Right renal cortex interstitium (tissue), 3 donors: ENCODE measurements around the gene ILDR1. TPM values are rescaled to one million over a fixed set of nuclear protein-coding genes. Genes with fewer than 3 reads are reported as not detected.
"Not testable (repeated sequence)": the region's sequence is repeated elsewhere in the genome, so short reads cannot be mapped to it uniquely, and the experiment has no call there.

Experiments used
- DNase-seq, 3 donors: peaks; one replicate each; pipeline ENCODE4 v3.0.0-alpha.2; 2013; ENCODE audit warnings: low read depth in 3 of 3, low spot score in 2 of 3
- polyA plus RNA-seq, 3 donors: library from polyadenylated mRNA; unstranded; fragments of 120-200 nt; gene quantifications; one replicate each; pipeline ENCODE4 v1.2.1, GENCODE V29; 2013; ENCODE audit not compliant: insufficient read length in 3 of 3

Gene ILDR1
- polyA plus RNA-seq: 1 to 10 TPM; 8.1 to 8.3 (median 8.2) TPM

- peak in 1 of 3 donors; percentile 19 for DNase-seq
These were observed at the start of gene ILDR1 for GRCh38 chr3:122021811-122022401. Gene ILDR1, minus strand, starts transcription at chr3:122022247. Its CDS starts 170 bp downstream, at chr3:122022077.

DNA sequence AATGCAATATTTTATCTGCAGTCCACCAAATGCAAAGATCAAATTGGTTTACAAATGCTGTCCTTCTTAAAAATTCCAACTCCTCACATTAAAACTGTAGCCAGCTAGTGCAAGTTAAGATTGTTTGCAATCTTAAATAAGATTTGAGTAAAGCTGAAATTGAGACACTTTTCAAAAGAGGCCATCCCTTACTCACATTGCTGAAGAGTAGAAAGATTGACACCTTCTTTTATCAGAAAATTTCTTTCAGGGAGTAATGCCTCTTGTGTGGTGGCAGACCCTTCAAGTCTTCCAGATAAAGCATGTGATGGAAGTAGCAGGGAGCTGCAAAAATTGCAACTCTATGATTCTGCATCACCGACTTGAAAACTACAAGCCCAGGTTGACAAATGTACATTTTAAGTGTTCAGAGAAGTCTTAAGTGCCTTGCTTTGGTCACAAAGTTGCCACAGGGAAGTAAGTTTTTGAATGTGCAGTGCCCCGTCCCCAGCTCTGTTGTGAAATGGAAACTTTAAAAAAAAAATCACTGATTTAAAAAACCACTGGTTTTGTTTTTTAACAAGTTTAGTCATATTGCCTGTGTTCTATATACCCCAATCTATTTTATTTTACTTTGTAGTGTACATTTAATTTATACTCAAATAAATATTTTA, 45.7 kb upstream of the ILDR1 start:
- no peak for DNase-seq

- no peak for DNase-seq
These were observed 45.1 kb upstream of the ILDR1 start for GRCh38 chr3:122067214-122067550.

DNA sequence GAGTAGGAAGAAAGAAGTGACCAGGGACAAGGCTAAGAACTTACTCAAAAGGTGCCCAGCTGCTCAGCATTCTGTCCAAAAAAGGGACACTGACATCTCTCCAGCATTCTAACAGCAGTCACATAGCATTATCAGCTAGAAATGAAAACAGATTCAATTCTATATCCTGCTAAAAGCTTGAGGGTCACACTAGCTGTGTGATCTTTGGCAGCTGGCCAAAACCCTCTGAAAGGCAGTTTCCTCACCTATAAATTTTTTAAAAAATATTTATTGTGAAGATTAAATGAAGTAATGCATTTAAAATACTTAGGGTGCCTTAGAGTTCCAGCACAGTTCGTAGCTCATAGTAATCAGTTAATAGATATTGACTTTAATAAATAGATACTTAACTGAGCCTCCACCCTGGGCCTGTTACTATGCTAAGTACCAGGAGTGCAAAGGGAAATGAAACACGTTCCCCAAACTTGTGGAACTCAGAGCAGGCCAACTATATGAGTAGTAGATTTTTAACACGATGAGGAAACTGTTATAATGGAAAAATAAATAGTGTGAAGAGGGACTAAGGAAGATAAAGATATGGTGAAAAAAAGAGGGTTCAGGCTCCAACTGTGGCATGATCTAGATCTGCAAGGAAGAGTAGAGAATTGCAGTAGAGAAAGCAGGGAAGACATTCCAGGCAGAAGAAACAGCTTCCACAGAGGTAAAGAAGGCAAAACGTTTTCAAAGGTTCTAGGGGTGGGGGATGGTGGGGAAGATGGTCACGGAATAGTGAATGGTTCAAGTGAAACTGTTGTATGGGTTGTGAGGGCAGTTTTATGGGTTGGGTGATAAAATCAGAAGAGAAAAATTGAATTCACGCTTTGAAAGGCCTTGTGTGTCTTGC, 44.5 kb upstream of the ILDR1 start:
- no peak for DNase-seq

- DNase-seq: no peak
These were observed 42.3 kb upstream of the ILDR1 start for GRCh38 chr3:122064326-122064725.

- DNase-seq: no peak
These were observed 41.9 kb upstream of the ILDR1 start for GRCh38 chr3:122063908-122064307.

DNA sequence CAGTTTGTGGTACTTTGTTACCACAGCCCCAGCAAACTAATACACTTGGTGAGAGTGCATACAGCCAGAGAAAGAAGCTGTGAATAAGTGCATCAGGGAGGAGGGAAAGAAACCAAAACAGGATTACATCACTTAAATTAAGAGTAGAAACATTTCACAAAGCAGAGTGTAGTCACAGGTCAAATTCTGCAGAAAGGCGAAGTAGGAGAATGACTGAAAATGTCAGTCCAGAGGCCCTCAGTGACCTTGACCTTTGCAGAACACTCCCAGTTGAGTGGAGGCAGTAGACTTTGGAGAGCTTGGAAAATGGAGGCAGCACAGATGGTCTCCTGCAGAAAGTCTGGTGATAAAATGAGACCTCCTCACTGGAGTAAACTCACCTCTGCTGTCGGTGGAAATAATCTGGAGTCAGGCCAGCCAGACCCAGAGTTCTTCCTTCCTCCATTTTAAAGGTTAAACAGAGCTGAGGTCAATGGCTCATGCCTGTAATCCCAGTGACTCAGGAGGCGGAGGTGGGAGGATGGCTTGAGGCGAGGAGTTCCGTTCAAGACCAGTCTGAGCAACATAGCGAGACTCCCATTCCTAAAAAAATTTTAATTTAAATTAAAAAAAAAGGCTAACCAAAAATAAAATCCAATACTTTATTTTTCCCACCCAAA, 38.1 kb upstream of the ILDR1 start:
- DNase-seq: no peak

DNA sequence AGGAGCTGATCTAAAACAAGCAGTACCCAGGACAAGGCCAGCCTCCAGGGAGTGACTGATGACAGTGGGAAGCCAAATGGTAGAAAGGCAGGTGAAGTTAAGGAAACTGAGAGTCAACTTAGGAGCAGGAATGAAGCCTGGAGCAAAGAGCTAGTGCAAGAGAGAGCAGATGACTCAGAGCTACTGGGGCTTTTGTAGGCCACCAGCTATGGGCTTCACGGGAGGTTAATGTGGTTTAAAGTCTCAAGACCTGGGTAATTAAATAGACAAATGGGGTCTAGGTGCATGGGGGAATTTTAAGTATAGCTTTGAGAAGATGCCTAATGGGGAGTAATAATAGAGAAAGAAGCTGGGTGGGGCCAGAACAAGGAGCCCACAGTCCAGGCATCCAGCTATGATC, 36.2 kb upstream of the ILDR1 start:
- no peak for DNase-seq

GRCh38 chr3:122057671-122058070, 35.6 kb upstream of the ILDR1 start:
- DNase-seq: no peak

- no peak for DNase-seq
These were observed 33.2 kb upstream of the ILDR1 start, which contains the start of gene CD86 for GRCh38 chr3:122055215-122055614. Gene CD86, plus strand, starts transcription at chr3:122055362. Its CDS starts 128 bp downstream, at chr3:122055490.

DNA sequence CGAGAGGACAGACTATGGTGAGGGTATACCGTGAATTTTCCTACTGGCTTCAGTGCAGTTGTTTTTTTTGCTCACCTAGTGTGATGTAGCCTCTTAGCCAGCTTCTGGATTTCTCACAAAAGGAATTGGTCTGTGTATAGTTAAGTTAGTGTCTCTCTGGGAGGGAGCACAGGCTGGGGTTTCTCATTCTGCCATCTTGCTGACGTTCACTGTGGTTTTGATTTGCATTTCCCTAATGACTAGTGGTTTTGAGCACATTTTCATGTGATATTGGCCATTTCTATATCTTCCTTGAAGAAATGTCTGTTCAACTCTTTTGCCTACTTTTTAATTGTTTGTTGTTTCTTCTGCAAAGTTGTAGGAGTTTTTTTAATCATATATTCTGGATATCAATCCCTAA, 30.9 kb upstream of the ILDR1 start:
- no peak for DNase-seq

DNA sequence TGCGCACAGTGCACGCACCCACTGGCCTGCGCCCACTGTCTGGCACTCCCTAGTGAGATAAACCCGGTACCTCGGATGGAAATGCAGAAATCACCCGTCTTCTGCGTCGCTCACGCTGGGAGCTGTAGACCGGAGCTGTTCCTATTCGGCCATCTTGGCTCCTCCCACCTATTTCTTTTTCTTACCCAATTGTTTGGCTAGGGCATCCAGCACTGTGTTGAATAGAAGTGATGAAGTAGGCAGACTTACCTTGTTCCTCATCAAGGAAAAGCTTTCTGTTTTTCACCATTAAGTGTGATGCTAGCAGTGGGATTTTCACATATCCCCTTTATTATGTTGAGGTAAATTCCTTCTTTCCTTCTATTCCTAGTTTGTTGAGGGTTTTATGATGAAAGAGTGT, 25.7 kb upstream of the ILDR1 start:
- DNase-seq: not testable (repeated sequence)

DNA sequence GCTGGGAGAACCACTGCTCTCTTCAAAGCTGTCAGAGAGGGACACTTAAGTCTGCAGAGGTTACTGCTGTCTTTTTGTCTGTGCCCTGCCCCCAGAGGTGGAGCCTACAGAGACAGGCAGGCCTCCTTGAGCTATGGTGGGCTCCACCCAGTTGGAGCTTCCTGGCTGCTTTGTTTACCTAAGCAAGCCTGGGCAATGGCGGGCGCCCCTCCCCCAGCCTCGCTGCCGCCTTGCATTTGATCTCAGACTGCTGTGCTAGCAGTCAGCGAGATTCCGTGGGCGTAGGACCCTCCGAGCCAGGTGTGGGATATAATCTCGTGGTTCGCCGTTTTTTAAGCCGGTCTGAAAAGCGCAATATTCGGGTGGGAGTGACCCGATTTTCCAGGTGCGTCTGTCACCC, 25.2 kb upstream of the ILDR1 start:
- not testable (repeated sequence) for DNase-seq

- DNase-seq: no peak
These were observed 11.0 kb upstream of the ILDR1 start for GRCh38 chr3:122033023-122033422.

- DNase-seq: no peak
These were observed 10.5 kb upstream of the ILDR1 start for GRCh38 chr3:122032531-122032930.

- no peak for DNase-seq
These were observed 9.0 kb upstream of the ILDR1 start for GRCh38 chr3:122031123-122031468.

GRCh38 chr3:122030381-122031122, 8.5 kb upstream of the ILDR1 start:
- no peak for DNase-seq

DNA sequence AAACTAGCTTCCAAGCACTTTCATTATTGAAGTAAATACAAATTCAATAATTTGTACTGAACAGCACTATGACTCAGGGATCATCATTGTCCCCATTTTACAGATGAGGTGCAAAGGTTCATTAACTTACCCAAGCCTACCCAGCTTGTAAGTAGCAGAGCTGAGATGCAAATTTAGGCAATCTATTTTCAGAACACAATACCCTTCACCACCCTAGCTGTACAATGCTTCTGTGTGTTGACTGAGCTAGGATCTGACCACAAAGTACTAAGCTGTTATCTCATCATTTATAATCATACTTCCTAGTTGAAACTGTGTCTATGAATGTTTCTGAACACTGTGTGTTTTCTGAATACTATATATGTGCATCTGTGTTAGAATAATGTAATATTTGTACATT, 3.2 kb upstream of the ILDR1 start:
- DNase-seq: no peak

- no peak for DNase-seq
These were observed 2.8 kb upstream of the ILDR1 start for GRCh38 chr3:122024800-122025199.

DNA sequence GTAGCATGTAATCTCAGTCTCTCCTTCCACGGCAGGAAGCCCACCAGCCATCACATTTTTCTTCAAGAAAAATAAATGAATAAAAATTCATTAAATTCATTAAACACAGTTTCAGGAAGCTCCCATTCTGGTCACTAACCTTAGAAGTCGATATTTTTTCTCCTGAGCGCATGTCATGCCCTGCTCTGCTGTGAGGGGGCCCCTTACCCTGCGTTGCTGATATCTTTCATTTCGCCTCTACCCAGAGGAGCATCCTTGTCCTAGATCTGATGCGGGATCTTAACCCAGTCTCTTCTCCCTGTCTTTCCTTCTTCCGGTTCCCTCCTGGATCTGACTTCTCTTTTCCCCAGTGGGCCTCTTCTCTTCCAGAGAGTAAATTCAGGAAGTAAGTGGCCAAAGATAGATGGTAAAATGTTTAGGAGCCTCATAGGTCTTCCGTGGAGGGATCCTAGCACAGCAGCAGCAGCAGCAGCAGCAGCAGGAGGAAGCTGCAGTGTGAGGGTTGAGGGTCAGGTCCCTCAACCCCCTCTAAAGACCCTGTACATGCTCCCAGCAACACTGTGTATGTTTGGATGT, 1.4 kb upstream of the ILDR1 start:
- DNase-seq: no peak
